HCEC 1CT (cell line): ENCODE results near the gene CTTNBP2NL.

Experiments used
- DNase-seq: peaks from one replicate; pipeline ENCODE4 v3.0.0-alpha.2; 2017

Gene CTTNBP2NL

GRCh38 chr1:112395821-112396652, at the start of gene CTTNBP2NL:
TSS of gene CTTNBP2NL (plus strand) at chr1:112396214. CDS start at chr1:112416166, 19,952 bp downstream.
- peak; percentile 97 for DNase-seq

- no peak for DNase-seq
These were observed 49.1 kb upstream of the CTTNBP2NL start for GRCh38 chr1:112346801-112347350.

GRCh38 chr1:112356765-112357164, 39.2 kb upstream of the CTTNBP2NL start:
- DNase-seq: no peak

DNA sequence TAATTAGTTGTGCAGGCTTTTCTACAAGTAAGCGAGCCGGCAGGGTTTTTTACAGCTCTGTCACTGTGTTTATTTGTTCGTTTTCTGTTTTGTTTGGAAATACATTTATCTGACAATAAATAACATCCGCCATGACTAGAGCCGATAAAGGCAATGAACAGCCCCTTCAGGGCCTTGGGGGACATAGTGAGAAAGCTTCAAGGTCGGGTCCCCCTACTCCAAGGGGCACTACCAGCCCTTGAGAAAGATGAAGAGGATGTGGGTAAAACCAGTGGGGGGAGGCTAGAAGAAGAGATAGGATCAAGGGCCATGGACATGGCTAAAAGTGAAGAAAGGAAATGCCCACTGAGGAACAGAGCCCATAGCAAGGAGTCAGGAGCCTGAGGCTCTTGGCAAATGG, 38.5 kb upstream of the CTTNBP2NL start:
- DNase-seq: no peak

DNA sequence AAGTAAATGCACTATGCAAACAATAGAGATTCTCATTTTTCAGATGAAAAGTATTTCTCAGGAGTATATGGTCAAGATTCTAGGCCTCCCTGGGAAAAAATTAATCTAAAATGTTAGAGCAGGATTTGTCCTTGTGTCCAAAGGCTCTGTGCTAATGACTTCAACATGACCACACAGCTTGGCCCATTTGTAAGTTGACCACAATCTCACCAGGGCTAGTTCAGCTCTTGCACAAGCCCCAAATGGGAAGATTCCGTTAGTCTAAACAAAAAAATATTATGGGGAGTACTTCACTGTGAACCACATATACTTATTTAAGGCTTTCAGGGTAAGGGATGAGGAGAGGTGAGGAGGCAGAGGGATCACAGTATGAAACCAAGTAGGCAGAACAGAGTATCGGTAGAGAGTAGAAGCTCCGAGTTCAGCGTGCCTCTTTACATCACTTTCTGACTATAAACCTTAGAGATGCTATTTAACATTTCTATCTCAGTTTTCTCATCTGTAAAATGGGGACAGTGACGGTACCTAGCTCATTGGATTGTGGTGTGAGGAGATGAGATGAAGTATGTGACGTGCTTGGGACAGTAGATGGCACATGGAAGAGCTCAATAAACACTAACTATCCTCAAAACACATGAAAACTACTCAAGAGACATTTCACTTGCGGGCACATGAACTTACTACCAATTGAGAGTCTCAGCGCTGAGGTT, 37.8 kb upstream of the CTTNBP2NL start:
- peak; percentile 23 for DNase-seq

DNA sequence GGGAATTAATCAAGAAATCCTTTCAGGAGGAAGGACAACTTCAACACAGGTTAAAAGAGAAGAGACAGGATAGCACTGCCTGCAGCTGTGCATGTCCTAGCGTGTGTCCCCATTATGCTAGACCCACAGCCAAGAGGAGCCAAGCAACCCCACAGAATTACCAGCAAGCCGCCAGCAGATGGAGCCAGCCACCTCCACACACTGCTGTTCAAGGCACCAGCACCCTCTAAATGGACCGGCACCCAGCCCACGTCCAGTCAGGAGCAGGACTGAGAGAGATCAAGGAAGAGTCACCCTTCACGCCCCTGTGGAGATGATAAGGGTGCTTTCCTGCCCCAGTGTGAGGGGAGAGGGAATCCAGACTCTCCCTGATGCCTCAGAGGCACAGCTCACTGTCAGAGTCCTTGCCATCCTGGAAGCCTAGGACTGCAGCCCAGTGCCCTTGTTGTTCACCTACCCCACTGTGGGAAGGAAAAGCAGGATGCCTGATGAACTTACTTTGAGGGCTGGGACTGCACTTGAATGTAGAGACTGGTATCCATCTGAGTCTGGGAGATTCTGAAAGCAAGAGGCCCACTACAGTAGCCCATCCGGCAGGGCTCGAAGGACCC, 37.1 kb upstream of the CTTNBP2NL start:
- peak; percentile 51 for DNase-seq

DNA sequence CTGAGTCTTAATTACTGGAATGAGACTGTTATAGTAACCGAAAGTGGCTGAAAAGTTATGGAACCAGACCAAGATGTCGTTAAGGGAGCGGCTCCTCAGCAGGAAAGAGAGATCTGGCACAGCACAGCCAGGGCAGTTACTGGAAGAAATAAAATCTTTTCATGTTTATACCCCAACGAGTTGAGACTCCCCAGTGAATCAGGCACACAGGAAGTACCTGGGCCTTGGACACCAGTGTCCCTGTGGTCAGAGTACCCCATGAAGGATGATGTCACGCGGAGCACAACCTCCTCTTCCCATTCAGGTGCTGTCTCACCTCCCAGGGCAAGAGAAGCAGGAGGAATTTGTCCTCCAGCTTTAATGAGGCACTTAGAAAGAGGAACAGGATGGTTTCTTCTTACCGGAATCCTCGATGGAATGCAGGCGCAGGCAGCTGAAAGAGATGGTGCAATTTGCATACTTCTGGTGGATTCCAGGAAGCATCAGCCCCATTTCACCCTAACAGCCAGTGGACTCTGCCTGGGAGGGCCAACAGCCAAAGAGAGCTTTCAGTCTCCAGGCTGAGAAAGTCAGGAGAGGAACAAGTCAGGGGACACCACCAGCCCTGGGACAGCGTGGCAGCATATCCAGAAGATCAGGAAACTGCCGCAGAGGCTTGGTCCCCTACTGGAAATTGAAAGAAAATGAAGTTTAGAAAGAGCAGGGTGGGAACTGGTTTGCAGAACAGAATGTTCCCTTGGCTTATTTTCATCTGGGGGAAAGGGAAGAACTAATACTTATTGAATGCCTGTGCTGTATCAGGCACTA, 35.9 kb upstream of the CTTNBP2NL start:
- peak; percentile 78 for DNase-seq

DNA sequence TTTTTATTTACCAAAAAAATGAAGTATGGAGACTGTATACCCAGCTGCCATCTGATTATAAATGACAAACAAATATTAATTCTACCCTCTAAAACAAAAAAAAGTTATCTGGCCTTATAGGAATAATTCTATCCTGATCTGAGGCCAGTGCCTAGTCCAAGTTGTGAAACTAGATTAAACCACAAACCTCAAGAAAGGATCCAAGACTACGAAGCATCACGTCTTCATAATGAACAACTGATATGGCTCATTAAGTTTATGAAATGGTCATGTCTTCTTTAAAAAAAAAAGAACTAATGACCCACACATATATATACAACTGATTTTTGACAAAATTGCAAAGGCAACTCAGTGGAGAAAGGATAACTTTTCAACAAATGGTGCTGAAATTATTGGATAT, 32.4 kb upstream of the CTTNBP2NL start:
- DNase-seq: no peak

GRCh38 chr1:112368198-112368597, 27.8 kb upstream of the CTTNBP2NL start:
- no peak for DNase-seq

DNA sequence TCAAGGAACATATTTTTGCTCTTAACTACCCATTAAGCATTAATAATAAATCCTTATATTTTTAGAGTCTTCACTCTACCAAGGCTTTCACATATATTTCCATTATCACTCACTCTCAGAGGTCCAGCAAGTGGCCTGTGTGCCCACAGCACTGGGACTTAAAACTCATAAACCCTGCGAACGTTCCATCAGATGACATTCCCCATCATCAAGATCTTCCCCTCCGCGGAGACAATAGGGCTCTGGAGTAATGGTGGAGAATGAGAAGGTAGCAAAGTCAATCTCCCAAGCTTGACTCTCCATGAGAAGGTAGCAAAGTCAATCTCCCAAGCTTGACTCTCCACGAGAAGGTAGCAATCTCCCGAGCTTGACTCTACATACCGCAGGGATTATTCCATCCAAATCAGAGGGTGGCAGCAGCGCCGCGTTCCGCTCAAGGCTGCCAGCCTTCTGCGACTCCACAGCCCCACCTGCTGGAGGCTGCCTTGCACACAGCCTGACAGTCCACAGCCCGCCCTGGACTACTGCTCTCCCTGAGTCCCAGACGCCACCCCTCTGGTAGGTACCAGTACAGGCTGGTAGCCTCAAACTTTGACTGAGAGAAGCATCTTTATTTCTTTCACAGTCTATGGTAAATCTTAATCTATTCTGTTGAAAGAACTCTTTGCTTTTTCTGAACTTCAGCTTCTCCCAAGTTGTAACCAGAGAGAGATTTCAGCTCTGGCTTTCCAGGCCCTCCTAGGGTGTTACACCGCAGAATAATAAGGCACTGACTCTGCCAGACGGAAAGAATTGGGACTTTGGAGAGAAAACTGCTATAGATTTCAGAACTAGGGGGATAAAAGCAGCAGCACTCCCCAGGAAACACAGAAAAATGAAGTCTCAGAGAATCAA, 26.4 kb upstream of the CTTNBP2NL start:
- peak; percentile 76 for DNase-seq

GRCh38 chr1:112370996-112371395, 25.0 kb upstream of the CTTNBP2NL start:
- no peak for DNase-seq

DNA sequence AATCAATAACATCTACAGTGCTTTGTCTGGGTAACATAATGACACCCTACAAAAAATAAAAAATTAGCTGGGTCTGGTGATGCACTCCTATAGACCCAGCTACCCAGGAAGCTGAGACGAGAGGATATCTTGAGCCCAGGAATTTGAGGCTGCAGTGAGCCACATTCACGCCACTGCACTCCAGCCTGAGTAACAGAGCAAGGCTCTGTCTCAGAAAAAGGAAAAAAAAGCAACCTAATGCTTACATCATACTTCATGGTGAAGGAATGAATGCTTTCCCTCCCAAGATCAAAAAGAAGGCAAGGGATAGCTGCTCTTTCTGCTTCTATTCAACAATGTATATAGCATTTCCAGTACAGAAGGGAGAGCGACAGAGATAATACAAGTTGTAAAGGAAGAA, 24.2 kb upstream of the CTTNBP2NL start:
- DNase-seq: no peak

DNA sequence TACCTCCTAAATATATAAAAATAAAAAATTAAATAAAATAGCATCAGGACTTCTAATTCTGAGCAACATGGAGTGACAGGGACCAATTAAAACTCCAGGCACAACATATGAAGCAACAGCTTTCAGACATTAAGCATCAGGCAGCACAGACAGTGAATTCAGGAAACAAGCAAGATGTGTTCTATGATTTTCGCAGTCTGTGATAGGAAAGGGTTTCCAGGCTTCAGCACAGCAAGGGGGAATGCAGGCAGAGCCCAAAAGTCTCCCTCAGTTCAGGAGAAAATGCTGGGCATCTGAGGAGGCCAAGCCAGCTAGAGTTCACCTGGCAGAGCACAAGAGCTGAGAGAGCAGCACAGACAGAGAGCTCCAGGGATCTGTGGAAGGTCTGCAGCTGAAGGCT, 22.2 kb upstream of the CTTNBP2NL start:
- DNase-seq: no peak

DNA sequence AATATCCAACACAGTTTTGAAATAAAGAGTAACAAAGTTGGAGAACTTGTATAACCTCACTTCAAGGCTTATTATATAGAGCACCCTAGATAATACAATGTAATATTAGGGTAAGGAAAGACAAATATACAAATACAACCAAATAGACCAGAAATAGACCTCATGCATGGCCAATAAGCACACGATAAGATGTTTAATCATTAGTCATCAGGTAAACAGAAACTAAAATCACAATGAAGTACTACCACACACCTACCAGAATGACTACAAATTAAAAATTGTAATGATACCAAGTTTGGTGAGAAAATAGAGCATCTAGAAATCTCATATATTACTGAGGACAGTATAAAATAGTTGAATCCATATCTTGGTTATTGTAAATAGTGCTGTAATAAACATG, 20.3 kb upstream of the CTTNBP2NL start:
- no peak for DNase-seq

- DNase-seq: no peak
These were observed 15.7 kb upstream of the CTTNBP2NL start for GRCh38 chr1:112380356-112380755.

DNA sequence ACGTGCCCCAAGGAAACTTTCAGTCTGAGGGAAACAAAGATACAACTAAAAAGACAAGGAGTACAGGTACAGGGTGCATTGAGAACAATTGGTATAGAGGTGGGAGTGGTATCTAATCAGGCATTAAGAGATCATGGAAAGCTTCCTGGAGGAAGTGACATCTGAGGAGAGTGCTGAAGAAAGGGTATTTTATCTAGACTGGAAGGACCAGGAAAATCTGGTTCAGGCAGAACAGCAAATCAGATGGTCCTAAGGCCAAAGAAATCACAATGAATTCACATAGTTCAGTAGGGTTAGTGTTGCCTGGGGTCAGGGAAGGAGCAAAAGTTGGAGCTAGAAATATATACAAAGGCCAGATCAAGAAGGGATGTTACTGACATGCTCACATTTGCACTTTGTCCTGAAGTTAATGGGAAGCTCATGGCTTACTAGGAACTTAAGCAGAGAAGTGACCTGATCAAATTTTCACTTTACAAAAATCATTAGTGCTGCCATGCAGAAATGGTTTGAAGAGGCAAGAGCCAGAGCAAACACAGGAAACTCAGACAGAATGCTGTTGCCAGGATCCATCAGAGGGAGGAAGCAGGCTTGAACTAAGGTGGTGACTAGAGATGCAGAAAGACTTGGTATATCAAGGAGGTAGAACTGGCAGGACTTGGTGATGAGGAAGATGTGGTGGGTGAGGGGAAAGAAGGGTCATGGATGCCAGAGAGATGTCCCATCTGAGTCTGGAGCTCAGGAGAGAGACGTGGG, 14.5 kb upstream of the CTTNBP2NL start:
- DNase-seq: no peak

GRCh38 chr1:112383759-112384370, 12.1 kb upstream of the CTTNBP2NL start:
- DNase-seq: no peak

- no peak for DNase-seq
These were observed 9.8 kb upstream of the CTTNBP2NL start for GRCh38 chr1:112386024-112386723.

- no peak for DNase-seq
These were observed 9.2 kb upstream of the CTTNBP2NL start for GRCh38 chr1:112386731-112387346.
